ENCODE results near the gene FOXK2.
A peak's percentile ranks its signal among the peaks of the same experiment; 100 is the strongest.
"Not testable (repeated sequence)": the region's sequence is repeated elsewhere in the genome, so short reads cannot be mapped to it uniquely, and the experiment has no call there.

Gene FOXK2

GRCh38 chr17:82496529-82497434, 22.8 kb upstream of the FOXK2 start:
- Histone ChIP-seq H3K79me2 (ENCODE audit: control insufficient read depth, insufficient read depth, low read length, unreplicated experiment) (no peaks in the 10 kb centered on the region), H3K4me3 (ENCODE audit: low read depth, low read length) (peak overlapping the region; percentile 82), H3K27me3 (ENCODE audit: insufficient read depth, low read length) (no peaks in the 10 kb centered on the region), H3K27ac (ENCODE audit: low read depth, low read length) (no peak overlapping the region), H3K36me3 (ENCODE audit: insufficient read depth, low read length) (no peaks in the 10 kb centered on the region), H3K4me1 (ENCODE audit: control insufficient read depth, insufficient read depth, low read length, unreplicated experiment) (peaks cover 15% of the 10 kb centered on the region), H2AFZ (ENCODE audit: low read length, unreplicated experiment) (peak overlapping the region; percentile 55)

- Histone ChIP-seq H3K4me1 (ENCODE audit: control insufficient read depth, insufficient read depth, low read length, unreplicated experiment) (peaks cover 7% of the 10 kb centered on the region), H3K27me3 (ENCODE audit: insufficient read depth, low read length) (no peaks in the 10 kb centered on the region), H3K79me2 (ENCODE audit: control insufficient read depth, insufficient read depth, low read length, unreplicated experiment) (no peaks in the 10 kb centered on the region), H2AFZ (ENCODE audit: low read length, unreplicated experiment) (peak overlapping the region; percentile 97), H3K27ac (ENCODE audit: low read depth, low read length) (peak overlapping the region; percentile 61), H3K36me3 (ENCODE audit: insufficient read depth, low read length) (no peaks in the 10 kb centered on the region), H3K4me3 (ENCODE audit: low read depth, low read length) (peak overlapping the region; percentile 96)
These were observed 21.8 kb upstream of the FOXK2 start for GRCh38 chr17:82497483-82498405.

GRCh38 chr17:82502207-82502606, 17.3 kb upstream of the FOXK2 start:
- Histone ChIP-seq H3K27me3 (ENCODE audit: insufficient read depth, low read length) (no peaks in the 10 kb centered on the region), H3K27ac (ENCODE audit: low read depth, low read length) (no peak overlapping the region), H3K36me3 (ENCODE audit: insufficient read depth, low read length) (no peaks in the 10 kb centered on the region), H2AFZ (ENCODE audit: low read length, unreplicated experiment) (no peak overlapping the region), H3K4me3 (ENCODE audit: low read depth, low read length) (no peak overlapping the region), H3K79me2 (ENCODE audit: control insufficient read depth, insufficient read depth, low read length, unreplicated experiment) (no peaks in the 10 kb centered on the region), H3K4me1 (ENCODE audit: control insufficient read depth, insufficient read depth, low read length, unreplicated experiment) (no peaks in the 10 kb centered on the region)

- no peaks in the 10 kb centered on the region for H3K36me3 ChIP-seq (ENCODE audit: insufficient read depth, low read length)
- H3K27me3 ChIP-seq (ENCODE audit: insufficient read depth, low read length) = no peaks in the 10 kb centered on the region
- no peaks in the 10 kb centered on the region for H3K79me2 ChIP-seq (ENCODE audit: control insufficient read depth, insufficient read depth, low read length, unreplicated experiment)
- H3K4me3 ChIP-seq (ENCODE audit: low read depth, low read length) = no peak overlapping the region
- H3K4me1 ChIP-seq (ENCODE audit: control insufficient read depth, insufficient read depth, low read length, unreplicated experiment) = no peaks in the 10 kb centered on the region
- H3K27ac ChIP-seq (ENCODE audit: low read depth, low read length) = no peak overlapping the region
- no peak overlapping the region for H2AFZ ChIP-seq (ENCODE audit: low read length, unreplicated experiment)
These were observed 16.3 kb upstream of the FOXK2 start for GRCh38 chr17:82503094-82503727.

GRCh38 chr17:82503728-82504308, 15.7 kb upstream of the FOXK2 start:
- H3K4me1 ChIP-seq (ENCODE audit: control insufficient read depth, insufficient read depth, low read length, unreplicated experiment) = no peaks in the 10 kb centered on the region
- no peak overlapping the region for H2AFZ ChIP-seq (ENCODE audit: low read length, unreplicated experiment)
- no peak overlapping the region for H3K4me3 ChIP-seq (ENCODE audit: low read depth, low read length)
- no peaks in the 10 kb centered on the region for H3K79me2 ChIP-seq (ENCODE audit: control insufficient read depth, insufficient read depth, low read length, unreplicated experiment)
- H3K36me3 ChIP-seq (ENCODE audit: insufficient read depth, low read length) = no peaks in the 10 kb centered on the region
- H3K27me3 ChIP-seq (ENCODE audit: insufficient read depth, low read length) = no peaks in the 10 kb centered on the region
- H3K27ac ChIP-seq (ENCODE audit: low read depth, low read length) = no peak overlapping the region

GRCh38 chr17:82505296-82505695, 14.2 kb upstream of the FOXK2 start:
- Histone ChIP-seq H3K27me3 (ENCODE audit: insufficient read depth, low read length) (no peaks in the 10 kb centered on the region), H3K79me2 (ENCODE audit: control insufficient read depth, insufficient read depth, low read length, unreplicated experiment) (no peaks in the 10 kb centered on the region), H3K36me3 (ENCODE audit: insufficient read depth, low read length) (no peaks in the 10 kb centered on the region), H3K4me1 (ENCODE audit: control insufficient read depth, insufficient read depth, low read length, unreplicated experiment) (no peaks in the 10 kb centered on the region), H3K4me3 (ENCODE audit: low read depth, low read length) (no peak overlapping the region), H3K27ac (ENCODE audit: low read depth, low read length) (no peak overlapping the region), H2AFZ (ENCODE audit: low read length, unreplicated experiment) (no peak overlapping the region)

- H2AFZ ChIP-seq (ENCODE audit: low read length, unreplicated experiment); H3K79me2 ChIP-seq (ENCODE audit: control insufficient read depth, insufficient read depth, low read length, unreplicated experiment); H3K36me3 ChIP-seq (ENCODE audit: insufficient read depth, low read length); H3K4me1 ChIP-seq (ENCODE audit: control insufficient read depth, insufficient read depth, low read length, unreplicated experiment); H3K4me3 ChIP-seq (ENCODE audit: low read depth, low read length); H3K27me3 ChIP-seq (ENCODE audit: insufficient read depth, low read length); H3K27ac ChIP-seq (ENCODE audit: low read depth, low read length): not testable (repeated sequence)
These were observed 13.1 kb upstream of the FOXK2 start for GRCh38 chr17:82506402-82506801.

GRCh38 chr17:82507631-82508175, 11.8 kb upstream of the FOXK2 start:
- Histone ChIP-seq H3K4me1 (ENCODE audit: control insufficient read depth, insufficient read depth, low read length, unreplicated experiment) (no peaks in the 10 kb centered on the region), H3K27ac (ENCODE audit: low read depth, low read length) (no peak overlapping the region), H2AFZ (ENCODE audit: low read length, unreplicated experiment) (no peak overlapping the region), H3K27me3 (ENCODE audit: insufficient read depth, low read length) (no peaks in the 10 kb centered on the region), H3K36me3 (ENCODE audit: insufficient read depth, low read length) (no peaks in the 10 kb centered on the region), H3K4me3 (ENCODE audit: low read depth, low read length) (no peak overlapping the region), H3K79me2 (ENCODE audit: control insufficient read depth, insufficient read depth, low read length, unreplicated experiment) (no peaks in the 10 kb centered on the region)

GRCh38 chr17:82511642-82512041, 7.9 kb upstream of the FOXK2 start:
- H3K4me3 ChIP-seq (ENCODE audit: low read depth, low read length); H3K27ac ChIP-seq (ENCODE audit: low read depth, low read length); H3K27me3 ChIP-seq (ENCODE audit: insufficient read depth, low read length); H2AFZ ChIP-seq (ENCODE audit: low read length, unreplicated experiment); H3K4me1 ChIP-seq (ENCODE audit: control insufficient read depth, insufficient read depth, low read length, unreplicated experiment); H3K79me2 ChIP-seq (ENCODE audit: control insufficient read depth, insufficient read depth, low read length, unreplicated experiment); H3K36me3 ChIP-seq (ENCODE audit: insufficient read depth, low read length): not testable (repeated sequence)

GRCh38 chr17:82513864-82514263, 5.7 kb upstream of the FOXK2 start:
- not testable (repeated sequence) for H3K36me3 ChIP-seq (ENCODE audit: insufficient read depth, low read length); H3K27ac ChIP-seq (ENCODE audit: low read depth, low read length); H3K27me3 ChIP-seq (ENCODE audit: insufficient read depth, low read length); H3K4me3 ChIP-seq (ENCODE audit: low read depth, low read length); H3K4me1 ChIP-seq (ENCODE audit: control insufficient read depth, insufficient read depth, low read length, unreplicated experiment); H2AFZ ChIP-seq (ENCODE audit: low read length, unreplicated experiment); H3K79me2 ChIP-seq (ENCODE audit: control insufficient read depth, insufficient read depth, low read length, unreplicated experiment)
